Left lobe of liver (tissue), 2 donors: ENCODE results near the gene ABCB1. TPM values are rescaled to one million over a fixed set of nuclear protein-coding genes. Genes with fewer than 3 reads are reported as not detected.
"Not testable (repeated sequence)": the region's sequence is repeated elsewhere in the genome, so short reads cannot be mapped to it uniquely, and the experiment has no call there.

Source experiments
- ATAC-seq: fragments of 200-7000 bp; cut with Tn5 transposase; one replicate; pipeline ENCODE4 v1.9.1; 2020; ENCODE audit warnings: mild to moderate bottlenecking, moderate library complexity
- DNase-seq: peaks from one replicate; pipeline ENCODE4 v3.0.0-alpha.2; 2020; ENCODE audit warnings: low spot score
- total RNA-seq: library from RNA; stranded (reverse); gene quantifications from one replicate; pipeline ENCODE4 v1.2.1, GENCODE V29; 2021
- donor health status: DM: no; HTN: no; CAD: no; lungs with moderate emphysema.
- donor health status: DM: no; HTN: yes; CAD: no.

ABCB1 gene
- total RNA-seq, 1 donor from 2014 or later = 33.4 TPM

DNA sequence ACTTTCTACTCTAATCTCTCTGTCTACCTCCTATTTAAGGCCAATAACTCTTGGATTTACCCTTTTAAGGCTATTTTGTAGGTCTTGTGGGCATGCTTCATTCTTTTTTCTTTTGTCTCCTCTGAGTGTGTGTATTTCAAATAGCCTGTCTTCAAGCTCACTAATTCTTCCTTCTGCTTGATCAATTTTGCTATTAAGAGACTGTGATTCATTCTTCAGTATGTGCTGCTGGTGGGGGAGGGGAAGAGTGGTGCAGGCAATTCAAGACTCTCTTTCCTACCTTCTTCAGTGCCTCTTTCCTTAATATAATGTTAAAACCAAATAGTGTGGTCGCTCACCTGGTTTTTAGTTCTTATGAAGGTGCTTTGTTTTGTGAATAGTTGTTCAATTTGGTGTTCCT lies 20.0 kb downstream of the ABCB1 start:
- ATAC-seq = no peak
- DNase-seq = no peak

- DNase-seq (no peak), ATAC-seq (peak; percentile 29)
Measured at GRCh38 chr7:87575521-87575920, 25.2 kb downstream of the ABCB1 start.

- no peak for DNase-seq
- no peak for ATAC-seq
Measured at GRCh38 chr7:87574630-87575029, 26.1 kb downstream of the ABCB1 start.

GRCh38 chr7:87572513-87572912 lies 28.2 kb downstream of the ABCB1 start:
- not testable (repeated sequence) for DNase-seq, ATAC-seq

DNA sequence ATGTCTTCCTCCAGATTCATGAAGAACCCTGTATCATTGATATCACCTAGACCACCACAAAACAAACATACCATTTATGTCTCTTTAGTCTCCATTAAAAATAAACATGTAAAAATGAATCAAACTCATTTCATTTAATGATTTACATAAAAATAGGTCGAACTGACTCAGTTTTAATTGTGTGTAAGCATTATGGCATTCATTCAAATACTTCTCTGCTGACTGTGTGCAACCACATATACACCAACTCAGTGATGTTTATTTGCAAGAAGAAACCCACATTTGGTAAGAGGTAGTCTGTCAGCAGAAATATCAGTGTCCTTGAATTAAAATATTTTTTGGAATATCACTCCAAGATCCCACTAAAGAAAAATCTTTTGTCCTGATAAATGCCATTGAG lies 30.5 kb downstream of the ABCB1 start:
- ATAC-seq = no peak
- no peak for DNase-seq

- DNase-seq (no peak), ATAC-seq (no peak)
Measured at GRCh38 chr7:87567052-87567451, 33.6 kb downstream of the ABCB1 start.

- DNase-seq = no peak
- ATAC-seq = no peak
Measured at GRCh38 chr7:87566311-87566900, 34.3 kb downstream of the ABCB1 start.

DNA sequence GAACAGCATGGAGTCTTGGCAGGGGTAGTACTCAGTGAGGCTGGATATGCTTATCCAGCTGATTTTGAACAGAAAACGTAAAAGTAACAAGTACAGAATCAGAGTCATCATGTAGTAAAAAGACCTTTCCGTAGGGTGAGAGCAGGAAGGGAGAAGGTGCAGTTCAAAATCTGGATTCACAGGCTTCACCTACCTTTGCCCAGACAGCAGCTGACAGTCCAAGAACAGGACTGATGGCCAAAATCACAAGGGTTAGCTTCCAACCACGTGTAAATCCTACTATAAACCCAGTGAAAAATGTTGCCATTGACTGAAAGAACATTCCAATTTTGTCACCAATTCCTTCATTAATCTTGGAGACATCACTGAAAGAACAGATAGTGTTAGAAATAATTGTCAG lies 34.8 kb downstream of the ABCB1 start:
- peak; percentile 55 for DNase-seq
- ATAC-seq = peak; percentile 69

DNA sequence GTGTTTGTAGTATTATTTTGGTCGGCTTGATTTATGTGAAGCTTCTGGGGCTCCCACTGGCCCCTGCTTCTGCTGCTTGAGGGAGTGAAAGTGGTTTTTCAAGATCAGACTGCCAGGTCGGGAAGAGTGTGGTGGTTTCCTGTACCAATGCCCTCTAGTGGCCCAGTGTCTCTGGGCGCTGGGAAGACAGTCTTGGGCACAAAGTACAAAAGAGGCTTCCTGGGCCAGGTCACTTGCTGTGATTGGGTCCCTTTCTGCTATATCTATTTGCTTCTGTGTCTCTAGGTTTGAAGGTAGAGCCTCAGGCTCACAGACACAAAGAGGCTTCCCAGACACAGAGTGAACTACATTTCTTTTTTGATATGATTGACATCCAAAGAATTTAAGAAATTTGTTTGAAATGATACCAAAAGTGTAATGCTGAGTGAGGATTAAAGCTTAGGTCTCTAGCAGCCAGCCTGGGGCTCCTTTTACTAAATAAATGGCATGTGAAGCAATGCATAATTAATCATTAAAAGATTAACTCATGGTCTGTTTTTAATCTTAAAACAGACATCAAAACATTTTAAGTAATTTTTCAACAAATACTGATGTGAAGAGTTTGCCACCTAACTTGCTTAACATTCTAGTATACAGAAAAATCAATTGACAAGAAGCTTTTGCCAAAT lies 36.3 kb downstream of the ABCB1 start:
- ATAC-seq = peak; percentile 89
- DNase-seq = peak; percentile 70

- ATAC-seq (no peak), DNase-seq (no peak)
Measured at GRCh38 chr7:87561702-87562101, 39.0 kb downstream of the ABCB1 start.

DNA sequence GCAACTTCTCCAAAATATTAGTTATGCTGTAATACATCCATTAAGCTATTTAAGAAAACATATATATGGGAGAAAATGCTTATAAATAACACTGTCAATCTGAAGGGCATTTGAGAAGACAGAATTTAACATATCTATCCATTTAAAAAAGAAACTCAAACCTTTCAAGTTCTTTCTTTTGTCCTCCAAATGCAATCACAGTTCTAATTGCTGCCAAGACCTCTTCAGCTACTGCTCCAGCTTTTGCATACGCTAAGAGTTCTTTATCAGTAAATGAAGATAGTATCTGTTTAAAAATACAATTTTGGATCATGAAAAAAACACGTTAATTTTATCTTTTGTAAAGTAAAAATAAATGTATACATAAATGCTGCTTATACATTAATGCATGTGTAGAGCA lies 39.6 kb downstream of the ABCB1 start:
- DNase-seq (no peak), ATAC-seq (no peak)

GRCh38 chr7:87552351-87552900 lies 48.3 kb downstream of the ABCB1 start:
- no peak for DNase-seq
- no peak for ATAC-seq

GRCh38 chr7:87548123-87548919 lies 52.4 kb downstream of the ABCB1 start:
- DNase-seq = no peak
- ATAC-seq = no peak

GRCh38 chr7:87545760-87546159 lies 54.9 kb downstream of the ABCB1 start:
- no peak for DNase-seq
- no peak for ATAC-seq

DNA sequence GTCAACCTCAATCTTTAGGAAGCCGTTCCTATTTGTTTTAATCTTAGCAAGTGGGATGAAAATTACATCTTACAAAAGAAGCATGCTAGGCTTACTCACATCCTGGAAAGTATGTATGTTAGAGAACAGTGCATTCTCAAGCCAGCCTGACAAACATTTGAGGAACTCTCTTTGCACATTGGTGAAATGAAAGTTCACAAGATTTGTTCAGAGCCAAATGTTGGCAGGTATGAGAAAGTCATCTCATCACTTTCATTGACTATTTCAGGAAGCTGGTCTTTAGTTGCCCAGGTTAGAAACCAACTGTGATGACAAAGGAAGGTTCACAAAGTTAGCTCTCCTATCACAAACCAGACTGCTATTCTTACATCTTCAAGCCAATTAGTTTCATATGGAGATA lies 57.1 kb downstream of the ABCB1 start:
- DNase-seq = no peak

DNA sequence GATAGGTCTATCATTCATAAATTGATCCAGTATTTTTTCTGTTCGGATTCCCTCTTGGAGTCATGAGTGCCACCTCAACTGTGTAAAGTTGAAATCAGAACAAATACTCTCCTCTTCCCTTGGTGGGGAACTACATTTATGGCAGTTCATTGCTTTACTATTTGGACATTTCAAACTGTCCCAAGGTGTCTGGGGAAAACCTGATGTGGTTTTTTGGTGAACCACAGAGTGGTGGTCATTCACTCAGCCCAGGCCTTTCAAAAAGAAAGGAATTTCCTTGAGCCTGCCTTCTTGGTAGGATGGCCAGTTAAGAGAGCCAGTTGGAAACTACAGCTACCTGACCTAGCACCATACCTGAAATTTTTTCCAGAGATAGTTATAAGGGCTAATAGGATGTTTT lies 59.0 kb downstream of the ABCB1 start:
- DNase-seq = no peak
- ATAC-seq = no peak

More for the DNA sequence above, 57.1 kb downstream of the ABCB1 start:
- ATAC-seq = no peak

DNA sequence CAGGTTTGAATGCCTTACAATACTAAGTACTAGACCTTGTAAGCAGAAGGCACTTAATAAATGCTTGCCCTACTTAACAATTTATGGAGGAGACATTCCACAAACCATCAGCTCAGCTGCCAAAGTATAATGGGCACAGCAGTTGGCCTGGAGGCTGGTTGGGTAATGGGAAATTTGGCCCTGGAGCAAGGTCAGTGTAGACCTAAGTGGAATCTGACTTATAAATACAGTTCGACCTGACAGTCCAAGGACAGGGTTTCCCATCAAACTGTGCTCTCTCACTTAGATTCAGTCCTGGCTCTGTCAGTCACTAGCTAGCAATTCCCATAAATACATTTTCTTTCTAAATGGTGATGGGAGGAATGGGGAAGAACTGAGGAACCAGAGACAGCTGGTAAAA lies 62.6 kb downstream of the ABCB1 start:
- peak; percentile 87 for ATAC-seq

DNA sequence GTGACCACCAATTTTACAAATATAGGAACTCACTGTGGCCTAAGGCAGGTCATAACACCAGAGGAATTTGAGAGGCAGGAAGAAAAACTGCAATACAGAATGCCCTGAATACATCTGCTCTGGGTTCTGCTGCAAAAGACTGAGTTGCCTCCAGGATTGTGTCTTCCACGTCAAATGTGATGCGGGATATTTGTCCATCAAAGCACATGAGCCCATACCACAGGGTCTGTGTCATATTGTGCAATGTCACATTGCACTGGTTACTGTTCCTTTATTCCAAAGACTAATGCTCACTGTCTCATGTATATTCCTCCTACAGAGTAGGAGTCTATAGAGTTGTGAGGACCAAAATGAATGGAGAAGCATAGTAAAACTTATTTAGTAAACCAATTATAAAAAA lies 66.6 kb downstream of the ABCB1 start:
- no peak for ATAC-seq
- DNase-seq = no peak

More for the DNA sequence above, 62.6 kb downstream of the ABCB1 start:
- DNase-seq = peak; percentile 57

GRCh38 chr7:87530126-87530525 lies 70.6 kb downstream of the ABCB1 start:
- no peak for DNase-seq
- no peak for ATAC-seq

- ATAC-seq (peak; percentile 26), DNase-seq (no peak)
Measured at GRCh38 chr7:87528730-87529129, 72.0 kb downstream of the ABCB1 start.

GRCh38 chr7:87518735-87519134 lies 81.9 kb downstream of the ABCB1 start:
- ATAC-seq = peak; percentile 57
- no peak for DNase-seq

GRCh38 chr7:87517891-87518290 lies 82.8 kb downstream of the ABCB1 start:
- DNase-seq (no peak), ATAC-seq (no peak)
